OCI-LY3 (cell line): ENCODE results near the gene MYL10.

ENCODE experiments used
- CTCF ChIP-seq: fragments of 200-600, 300-600 bp; sonication (generic); IDR thresholded peaks from 2 replicates; pipeline ENCODE4 v1.5.1; 2014; ENCODE audit warnings: antibody characterized with exemption, low read length, low read depth
- EZH2phosphoT487 ChIP-seq: fragments of 200-600 bp; shearing (Covaris generic); IDR thresholded peaks from 2 replicates; pipeline ENCODE4 v1.6.1; 2018; ENCODE audit warnings: antibody characterized with exemption, mixed run types, low read depth

GRCh38 chr7:101605611-101606497 is 23.2 kb downstream of the MYL10 start:
- TF ChIP-seq CTCF: no peak
- no peak for TF ChIP-seq EZH2phosphoT487
